ENCODE results near the gene PDCD7. TPM values are rescaled to one million over a fixed set of nuclear protein-coding genes. Genes with fewer than 3 reads are reported as not detected.
"Not testable (repeated sequence)": the region's sequence is repeated elsewhere in the genome, so short reads cannot be mapped to it uniquely, and the experiment has no call there.

PDCD7 gene
- total RNA-seq, 1 experiment from 2014 or later, result 13.3 TPM

DNA sequence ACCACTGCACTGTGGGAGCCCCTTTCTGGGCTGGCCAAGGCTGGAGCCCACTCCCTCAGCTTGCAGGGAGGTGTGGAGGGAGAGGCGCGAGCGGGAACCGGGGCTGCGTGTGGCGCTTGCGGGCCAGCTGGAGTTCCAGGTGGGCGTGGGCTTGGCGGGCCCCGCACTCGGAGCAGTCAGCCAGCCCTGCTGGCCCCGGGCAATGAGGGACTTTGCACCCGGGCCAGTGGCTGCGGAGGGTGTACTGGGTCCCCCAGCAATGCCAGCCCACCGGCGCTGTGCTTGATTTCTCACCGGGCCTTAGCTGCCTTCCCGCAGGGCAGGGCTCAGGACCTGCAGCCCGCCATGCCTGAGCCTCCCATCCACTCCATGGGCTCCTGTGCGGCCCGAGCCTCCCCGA, 58.7 kb downstream of the PDCD7 start:
- DNase-seq (ENCODE audit: low read depth), result not testable (repeated sequence)

DNA sequence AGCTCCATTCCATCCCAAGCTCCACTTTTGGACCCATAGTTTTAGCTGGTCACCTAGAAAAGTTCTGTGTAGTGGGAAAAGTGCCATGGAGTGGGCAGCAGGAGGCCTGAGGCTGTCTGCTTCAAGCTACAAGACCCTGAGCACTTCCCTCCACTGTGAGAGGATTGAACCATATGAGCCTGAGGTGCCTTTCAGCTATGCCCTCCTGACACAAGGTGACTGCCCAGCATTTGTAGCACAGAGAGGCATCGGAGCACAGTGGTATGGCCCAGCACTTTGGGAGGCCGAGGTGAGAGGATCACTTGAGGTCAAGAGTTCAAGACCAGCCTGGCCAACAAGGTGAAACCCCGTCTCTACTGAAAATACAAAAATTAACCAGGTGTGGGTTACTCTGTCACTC, 61.0 kb downstream of the PDCD7 start:
- DNase-seq (ENCODE audit: low read depth), result no peak

DNA sequence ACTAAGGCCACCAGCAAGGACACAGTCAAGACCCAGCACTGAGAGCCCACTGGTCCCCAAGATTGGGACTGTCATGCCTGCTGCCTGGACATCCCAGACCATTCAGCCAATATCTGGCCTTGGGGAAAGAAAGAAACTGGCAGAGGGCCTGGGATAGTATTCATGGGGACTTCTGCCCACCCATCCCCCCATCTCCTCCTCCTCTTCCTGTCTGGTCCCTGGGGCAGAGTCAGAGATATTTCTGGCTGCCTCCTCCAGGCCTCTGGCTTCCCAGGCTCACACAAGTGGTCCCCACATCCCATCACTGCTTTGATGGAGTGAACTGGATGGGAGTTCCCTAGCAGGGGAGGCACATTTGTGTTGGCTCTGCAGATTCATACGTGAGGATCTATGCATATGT, 61.6 kb downstream of the PDCD7 start:
- no peak for DNase-seq (ENCODE audit: low read depth)

DNA sequence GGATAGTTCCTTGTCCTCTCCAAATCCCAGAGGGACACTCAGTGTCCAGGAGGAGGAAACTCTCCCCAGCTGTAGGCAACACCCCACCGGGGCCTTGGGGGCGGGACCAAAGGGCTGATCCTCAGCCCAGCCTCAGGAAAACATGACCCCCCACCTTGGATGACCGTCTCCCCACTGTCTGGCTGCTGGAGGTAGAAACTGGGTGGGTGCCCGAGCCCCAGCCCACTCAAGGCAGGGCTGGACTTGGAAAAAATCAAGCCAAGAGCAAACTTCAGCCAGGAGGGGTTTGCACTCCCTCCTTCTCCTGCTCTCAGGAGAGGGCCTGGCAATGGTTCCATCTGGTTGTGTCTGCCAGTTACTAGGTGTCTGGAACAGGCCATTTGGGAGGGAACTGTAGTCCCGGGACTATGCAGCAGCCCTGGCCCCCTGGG, 62.2 kb downstream of the PDCD7 start:
- DNase-seq (ENCODE audit: low read depth), result no peak

DNA sequence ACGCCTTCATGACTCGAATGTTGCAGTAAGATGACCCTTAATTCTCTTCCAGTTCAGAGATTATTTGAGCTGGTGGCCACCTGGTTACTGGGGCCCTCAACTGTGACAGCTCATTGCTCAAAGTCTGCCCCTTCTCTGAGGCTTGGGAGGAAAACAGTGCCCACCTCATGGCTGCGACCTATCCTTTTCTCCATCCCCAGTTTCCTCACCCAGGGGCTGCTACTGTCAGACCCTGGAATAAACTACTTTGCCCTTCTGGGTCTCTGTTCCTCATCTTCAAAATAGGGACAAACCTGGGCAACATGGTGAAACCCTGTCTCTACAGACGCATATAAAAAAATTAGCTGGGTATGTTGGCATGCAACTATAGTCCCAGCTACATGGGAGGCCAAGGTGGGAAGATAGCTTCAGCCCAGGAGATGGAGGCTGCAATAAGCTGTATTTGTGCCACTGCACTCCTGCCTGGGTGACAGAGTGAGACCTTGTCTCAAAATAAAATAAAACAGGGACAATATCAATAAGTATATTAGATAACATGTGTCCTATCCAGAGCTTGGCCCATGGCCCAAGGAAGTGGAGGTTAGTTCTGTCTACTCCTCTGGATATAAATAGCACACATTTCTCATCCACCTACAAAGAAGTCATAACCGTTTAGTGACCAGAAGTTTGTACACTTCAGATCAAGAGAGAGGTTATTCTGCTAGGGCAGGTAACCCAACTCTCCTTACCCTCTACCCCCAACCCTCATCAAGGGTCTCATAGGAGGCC, 63.6 kb downstream of the PDCD7 start:
- DNase-seq (ENCODE audit: low read depth), result no peak

DNA sequence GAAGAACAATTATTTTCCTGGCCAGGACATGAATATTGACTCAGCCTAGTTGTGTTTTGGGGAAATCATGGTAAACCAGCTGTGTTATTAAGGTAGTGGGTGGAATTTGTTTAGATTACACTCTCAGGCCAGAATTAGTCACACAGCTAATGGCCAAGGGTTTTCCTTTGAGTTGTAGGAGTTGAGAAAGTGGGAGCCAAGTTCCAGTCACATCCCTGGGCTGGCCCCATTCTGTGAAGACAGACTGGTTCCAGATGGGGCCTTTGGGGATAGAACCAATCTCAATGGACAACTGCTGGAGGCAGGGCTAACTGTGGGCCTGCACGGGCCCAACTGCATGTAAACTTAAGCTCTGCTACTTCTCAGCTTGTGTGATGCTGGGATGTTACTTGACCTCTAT, 64.4 kb downstream of the PDCD7 start:
- DNase-seq (ENCODE audit: low read depth), result peak; percentile 57

DNA sequence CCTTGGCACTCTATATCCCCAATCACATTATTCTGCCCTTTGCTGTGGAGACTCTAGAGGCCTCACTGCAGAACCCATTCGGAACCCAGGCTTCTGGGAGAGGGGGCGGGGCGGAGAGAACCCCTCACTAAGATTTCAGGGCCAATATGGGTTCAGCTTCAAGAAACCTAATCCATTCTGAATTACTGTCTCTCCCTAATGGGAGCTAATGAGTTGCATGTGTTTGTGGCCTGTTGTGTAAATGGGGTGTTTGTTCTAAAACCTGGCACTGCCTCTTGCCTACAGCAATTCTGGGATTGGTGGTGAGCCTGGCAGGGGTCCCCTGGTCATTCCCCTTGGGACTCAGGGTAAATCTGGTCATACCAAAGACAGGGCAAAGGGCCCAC, 65.2 kb downstream of the PDCD7 start:
- no peak for DNase-seq (ENCODE audit: low read depth)

DNA sequence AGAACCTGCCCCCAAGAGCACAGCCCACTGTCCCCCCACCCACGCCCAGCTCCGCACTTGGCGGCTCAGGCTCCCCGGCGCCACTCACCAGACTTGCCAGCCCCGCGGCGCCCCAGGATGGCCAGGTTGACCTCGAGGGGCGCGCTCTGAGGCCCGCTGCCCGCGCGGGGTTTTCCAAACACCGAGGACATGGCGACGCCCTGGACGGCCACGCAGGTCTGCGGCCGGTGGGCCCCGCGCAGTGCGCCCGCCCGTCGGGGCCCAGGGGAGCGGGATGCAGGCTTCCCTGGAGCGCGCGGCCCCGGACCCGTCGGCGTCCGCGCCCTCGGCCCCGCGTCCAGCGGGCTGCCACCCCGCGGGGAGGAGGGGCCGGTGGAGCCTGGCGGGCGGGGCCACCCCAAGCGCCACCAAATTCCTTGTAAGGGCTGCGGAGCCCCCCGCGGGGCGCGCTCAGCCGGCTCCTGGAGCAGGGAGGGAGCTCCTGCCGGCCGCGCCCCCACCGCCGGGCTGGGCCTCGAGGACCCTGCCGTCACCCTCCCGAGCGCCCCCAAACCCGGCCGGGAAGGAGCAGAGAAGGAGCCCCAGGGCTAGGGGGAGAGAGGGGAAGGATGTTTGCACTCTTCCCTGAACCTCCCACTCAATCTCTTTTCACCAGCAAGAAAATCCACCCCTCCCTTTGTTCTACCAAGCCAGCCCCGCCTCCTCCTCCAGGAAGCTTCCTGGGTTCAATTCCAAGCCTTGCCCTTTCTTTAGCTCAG, 65.8 kb downstream of the PDCD7 start, which contains the start of gene RASL12:
RASL12 (minus strand) TSS at position 347 of the 758 bp plus-strand sequence; CDS start at position 191, 156 bp downstream.
- no peak for DNase-seq (ENCODE audit: low read depth)

Other genes with a start within 250 kb of the PDCD7 start
- gene ANKDD1A, start 221.9 kb downstream of the PDCD7 start, total RNA-seq (2014; rRNA removed; shearing (Covaris generic)), result 1.5 and 1.8 TPM in 2 replicates
- 43.5 and 49.9 TPM in 2 replicates for gene SPG21, start 143.9 kb downstream of the PDCD7 start, total RNA-seq (2014; rRNA removed; shearing (Covaris generic))
- 15.9 and 17.8 TPM in 2 replicates for gene MTFMT, start 104.2 kb downstream of the PDCD7 start, total RNA-seq (2014; rRNA removed; shearing (Covaris generic))
- not detected in 2 replicates for gene SLC51B, start 88.4 kb downstream of the PDCD7 start, total RNA-seq (2014; rRNA removed; shearing (Covaris generic))
- gene RASL12, start 65.8 kb downstream of the PDCD7 start, total RNA-seq (2014; rRNA removed; shearing (Covaris generic)), result 1.5 and 1.6 TPM in 2 replicates
- not detected in 2 replicates for gene KBTBD13, start 57.1 kb downstream of the PDCD7 start, total RNA-seq (2014; rRNA removed; shearing (Covaris generic))
- 0.03 and 0.06 TPM in 2 replicates for gene UBAP1L, start 18.6 kb downstream of the PDCD7 start, total RNA-seq (2014; rRNA removed; shearing (Covaris generic))
- gene CLPX, start 51.5 kb upstream of the PDCD7 start, total RNA-seq (2014; rRNA removed; shearing (Covaris generic)), result 46.7 and 57.1 TPM in 2 replicates
- 0.03 TPM in 1 of 2 replicates, not detected in the other for gene CILP, start 77.7 kb upstream of the PDCD7 start, total RNA-seq (2014; rRNA removed; shearing (Covaris generic))
- gene PARP16, start 153.1 kb upstream of the PDCD7 start, total RNA-seq (2014; rRNA removed; shearing (Covaris generic)), result 3.8 TPM in 2 replicates
- not detected in 2 replicates for gene RNU5A-1, start 162.2 kb upstream of the PDCD7 start, total RNA-seq (2014; rRNA removed; shearing (Covaris generic))
- not detected in 2 replicates for gene RNU5B-1, start 170.9 kb upstream of the PDCD7 start, total RNA-seq (2014; rRNA removed; shearing (Covaris generic))
- not detected in 2 replicates for gene IGDCC3, start 244.2 kb upstream of the PDCD7 start, total RNA-seq (2014; rRNA removed; shearing (Covaris generic))